K562 (cell line): ENCODE data around the gene CMPK1. TPM values are rescaled to one million over a fixed set of nuclear protein-coding genes. Genes with fewer than 3 reads are reported as not detected.

ENCODE experiments used
- BACH1 ChIP-seq: fragments of 200-800 bp; sonication (Bioruptor generic); IDR thresholded peaks from 2 replicates; pipeline ENCODE4 v1.6.1; 2016; ENCODE audit warnings: missing genetic modification characterization, missing compliant biosample characterization
- BRD9 ChIP-seq: fragments of 450-650 bp; IDR thresholded peaks from 2 replicates; pipeline ENCODE4 v1.6.1; 2018; ENCODE audit warnings: low read depth; ENCODE audit not compliant: partially characterized antibody
- ETV5 ChIP-seq: sonication (generic); formaldehyde crosslinking; IDR thresholded peaks from 2 replicates; pipeline ENCODE4 v1.4.0; 2020; ENCODE audit warnings: low read depth, mild to moderate bottlenecking, missing genetic modification reagents
- GABPA ChIP-seq: fragments of 200-800 bp; sonication (Bioruptor generic); conservative IDR thresholded peaks from 2 replicates; pipeline ENCODE4 v1.6.1; 2016; ENCODE audit warnings: low read depth, missing genetic modification characterization, missing compliant biosample characterization
- HDAC6 ChIP-seq: IDR thresholded peaks from 2 replicates; pipeline ENCODE4 v1.6.1; 2012; ENCODE audit warnings: low read depth, mild to moderate bottlenecking, control low read depth, inconsistent platforms, low read length, moderate library complexity
- HNRNPLL ChIP-seq: fragments of 200-400 bp; formaldehyde crosslinking; IDR thresholded peaks from 2 replicates; pipeline ENCODE4 v1.6.1; 2017; ENCODE audit warnings: low read length, low read depth, mild to moderate bottlenecking; ENCODE audit not compliant: poor library complexity, severe bottlenecking
- HNRNPUL1 ChIP-seq: fragments of 200-400 bp; formaldehyde crosslinking; IDR thresholded peaks from 2 replicates; pipeline ENCODE4 v1.6.1; 2017; ENCODE audit warnings: low read length
- MCM7 ChIP-seq, 2 experiments: fragments of 450-650 bp; IDR thresholded peaks; 2 replicates each; pipeline ENCODE4 v1.6.1; 2016 to 2018
- MED1 ChIP-seq: sonication (generic); formaldehyde crosslinking; IDR thresholded peaks from 2 replicates; pipeline ENCODE4 v1.8.1; 2023; ENCODE audit warnings: missing genetic modification reagents, borderline replicate concordance
- NFIX ChIP-seq: fragments of 250-450 bp; sonication (Bioruptor Pico); IDR thresholded peaks from 2 replicates; pipeline ENCODE4 v1.4.0; 2020; ENCODE audit warnings: low read depth, mild to moderate bottlenecking, moderate library complexity
- NRF1 ChIP-seq, 2 experiments: fragments of 450-650 bp; IDR thresholded peaks in 1 of 2; conservative IDR thresholded peaks in 1 of 2; 2 replicates each; pipeline ENCODE4 v1.6.1; 2014; ENCODE audit warnings: mild to moderate bottlenecking in 2 of 2
- RBM15 ChIP-seq: fragments of 200-400 bp; formaldehyde crosslinking; IDR thresholded peaks from 2 replicates; pipeline ENCODE4 v1.6.1; 2018; ENCODE audit warnings: mild to moderate bottlenecking, low read length, moderate library complexity; ENCODE audit not compliant: insufficient read depth
- TAF9B ChIP-seq: fragments of 450-650 bp; IDR thresholded peaks from 2 replicates; pipeline ENCODE4 v1.6.1; 2018; ENCODE audit warnings: mild to moderate bottlenecking; ENCODE audit not compliant: partially characterized antibody
- TCFL5 ChIP-seq: fragments of 250-450 bp; sonication (Bioruptor Pico); conservative IDR thresholded peaks from 2 replicates; pipeline ENCODE4 v1.6.1; 2021; ENCODE audit warnings: mild to moderate bottlenecking, moderate library complexity, matching md5 sums
- TGIF2 ChIP-seq: sonication (generic); formaldehyde crosslinking; IDR thresholded peaks from 2 replicates; pipeline ENCODE4 v1.8.1; 2022; ENCODE audit warnings: mild to moderate bottlenecking, missing genetic modification reagents, moderate library complexity
- THRA ChIP-seq: fragments of 450-650 bp; IDR thresholded peaks from 2 replicates; pipeline ENCODE4 v1.6.1; 2017; ENCODE audit warnings: mild to moderate bottlenecking, moderate library complexity
- TSC22D4 ChIP-seq: fragments of 450-650 bp; IDR thresholded peaks from 2 replicates; pipeline ENCODE4 v1.6.1; 2016; ENCODE audit warnings: missing genetic modification characterization, missing biosample characterization, control low read depth
- U2AF1 ChIP-seq: fragments of 200-400 bp; formaldehyde crosslinking; optimal IDR thresholded peaks from 2 replicates; pipeline ENCODE3; 2017; ENCODE audit warnings: mild to moderate bottlenecking, low read depth, low read length, moderate library complexity
- YBX1 ChIP-seq: fragments of 450-650 bp; IDR thresholded peaks from 2 replicates; pipeline ENCODE4 v1.7.1; 2016; ENCODE audit warnings: mild to moderate bottlenecking
- ZFP36 ChIP-seq: fragments of 150-350 bp; IDR thresholded peaks from 2 replicates; pipeline ENCODE4 v1.6.1; 2018; ENCODE audit warnings: low read length, low read depth; ENCODE audit not compliant: partially characterized antibody
- ZNF431 ChIP-seq: sonication (generic); formaldehyde crosslinking; IDR thresholded peaks from 2 replicates; pipeline ENCODE4 v1.8.0; 2022; ENCODE audit warnings: mild to moderate bottlenecking, missing genetic modification reagents
- ZNF445 ChIP-seq: fragments of 250-450 bp; sonication (Bioruptor Pico); IDR thresholded peaks from 2 replicates; pipeline ENCODE4 v1.4.0; 2020; ENCODE audit warnings: low read depth, mild to moderate bottlenecking, moderate library complexity
- ZNF75A ChIP-seq: fragments of 450-650 bp; formaldehyde crosslinking; IDR thresholded peaks from 2 replicates; pipeline ENCODE4 v1.4.0; 2020; ENCODE audit warnings: mild to moderate bottlenecking
- ZNF780A ChIP-seq: fragments of 250-450 bp; sonication (Bioruptor Pico); IDR thresholded peaks from 2 replicates; pipeline ENCODE4 v1.5.0; 2021; ENCODE audit warnings: mild to moderate bottlenecking
- polyA plus RNA-seq, 8 experiments: library from polyadenylated mRNA; depleted of rRNA in 4 of 8; stranded (reverse) in 5 of 8; unstranded in 3 of 8; fragments of >200 nt; fragmentation: Nextera tagmentation in 2 of 8; fragmentation: Illumina TruSeq in 1 of 8; extraction: Ambion mirVana in 2 of 8; extraction: Trizol in 1 of 8; gene quantifications; 2 replicates each; pipeline versions ENCODE4 v1.2.1 to v1.2.3, GENCODE V29; 2011 to 2014; ENCODE audit warnings: inconsistent platforms in 1 of 8, missing spikeins in 1 of 8
- total RNA-seq, 7 experiments: library from RNA; depleted of rRNA in 6 of 7; stranded (reverse); fragments of >200 nt in 6 of 7; fragmentation: Illumina TruSeq in 2 of 7; extraction: Trizol in 2 of 7; gene quantifications; 2 replicates each; pipeline versions ENCODE4 v1.2.1 to v1.2.3, GENCODE V29; 2011 to 2021; ENCODE audit warnings: low replicate concordance in 1 of 7
- TF ChIP-seq, protein P1 (sequence below): IDR thresholded peaks from 2 replicates; pipeline ENCODE4 v1.6.1; 2011; ENCODE audit warnings: borderline replicate concordance, low read depth, mild to moderate bottlenecking, moderate library complexity, low read length; ENCODE audit not compliant: insufficient read depth, poor library complexity, severe bottlenecking
- TF ChIP-seq, protein P2 (sequence below): IDR thresholded peaks from 2 replicates; pipeline ENCODE4 v1.6.1; 2011; ENCODE audit not compliant: insufficient read length; ENCODE audit errors: extremely low read depth

CMPK1 gene
- total and polyA plus RNA-seq, 9 of the 15 experiments (the other 6 are each of a cell fraction or from before 2014, with no cell fraction given): 54.5 to 197 (median 116) TPM

DNA sequence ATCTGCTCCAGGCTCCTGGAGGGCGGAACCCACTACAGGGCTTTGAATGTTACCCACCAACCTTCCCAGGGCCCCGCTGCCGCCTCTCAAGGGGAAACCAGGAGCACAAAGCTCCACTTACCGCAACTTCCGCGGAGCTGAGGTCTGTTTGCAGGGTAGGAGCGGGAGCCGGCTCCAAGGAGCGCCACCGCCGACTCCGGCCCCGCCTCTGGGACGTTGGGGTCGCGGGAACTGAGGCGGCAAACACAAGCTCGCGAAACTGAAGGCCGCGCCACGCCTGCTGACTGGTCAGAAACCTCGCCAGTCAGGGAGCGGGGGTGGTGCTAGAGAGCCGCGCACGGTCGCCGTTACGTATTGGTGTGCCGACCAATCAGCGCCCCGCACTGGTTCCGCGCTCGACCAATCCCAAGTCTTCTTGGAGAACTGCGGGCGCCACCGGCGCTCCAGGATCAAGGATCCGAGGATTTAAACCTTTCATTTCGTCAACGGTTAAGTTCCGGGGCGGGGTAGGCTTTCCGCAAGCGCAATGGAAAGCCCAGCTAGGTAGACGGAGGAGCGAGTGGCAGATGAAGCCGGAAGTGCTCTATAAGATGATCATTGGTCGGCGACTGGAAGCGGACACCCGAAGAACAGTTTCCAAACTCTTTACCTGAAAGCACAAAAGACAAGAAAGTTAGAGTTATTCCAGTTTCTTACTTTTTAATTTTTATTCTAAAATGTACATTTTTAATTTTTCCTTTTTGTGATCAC lies 19.5 kb upstream of the CMPK1 start, which contains the start of gene STIL (continued):
- TF ChIP-seq ZFP36 (no peak), BRD9 (no peak), TAF9B (peak; percentile 79), ETV5 (CRISPR knock-in tag) (peak; percentile 92), YBX1 (no peak), TCFL5 (CRISPR knock-in tag) (no peak), HNRNPLL (peak; percentile 98), NRF1 (conservative IDR thresholded peaks at IDR 0.05 in 1 of 2, IDR thresholded peaks at IDR 0.05 in 1 of 2) (peak; percentile 91 to 93), MCM7 (IDR thresholded peaks at IDR 0.05) (no peak), THRA (no peak), ZNF431 (peak; percentile 57), HNRNPUL1 (no peak), BACH1 (tag) (no peak), GABPA (tag) (peak; percentile 93), NFIX (CRISPR knock-in tag) (no peak), ZNF780A (no peak), HDAC6 (no peak), ZNF445 (CRISPR knock-in tag) (no peak), TSC22D4 (tag) (no peak), ZNF75A (CRISPR knock-in tag) (no peak), MED1 (CRISPR knock-in tag) (no peak), RBM15 (no peak), TGIF2 (CRISPR knock-in tag) (0 out of 2 replicates have a peak, but pooled peaks have one; percentile 12), U2AF1 (no peak)
- TF ChIP-seq, protein P1, sequence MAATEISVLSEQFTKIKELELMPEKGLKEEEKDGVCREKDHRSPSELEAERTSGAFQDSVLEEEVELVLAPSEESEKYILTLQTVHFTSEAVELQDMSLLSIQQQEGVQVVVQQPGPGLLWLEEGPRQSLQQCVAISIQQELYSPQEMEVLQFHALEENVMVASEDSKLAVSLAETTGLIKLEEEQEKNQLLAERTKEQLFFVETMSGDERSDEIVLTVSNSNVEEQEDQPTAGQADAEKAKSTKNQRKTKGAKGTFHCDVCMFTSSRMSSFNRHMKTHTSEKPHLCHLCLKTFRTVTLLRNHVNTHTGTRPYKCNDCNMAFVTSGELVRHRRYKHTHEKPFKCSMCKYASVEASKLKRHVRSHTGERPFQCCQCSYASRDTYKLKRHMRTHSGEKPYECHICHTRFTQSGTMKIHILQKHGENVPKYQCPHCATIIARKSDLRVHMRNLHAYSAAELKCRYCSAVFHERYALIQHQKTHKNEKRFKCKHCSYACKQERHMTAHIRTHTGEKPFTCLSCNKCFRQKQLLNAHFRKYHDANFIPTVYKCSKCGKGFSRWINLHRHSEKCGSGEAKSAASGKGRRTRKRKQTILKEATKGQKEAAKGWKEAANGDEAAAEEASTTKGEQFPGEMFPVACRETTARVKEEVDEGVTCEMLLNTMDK: no peak
- TF ChIP-seq, protein P2, sequence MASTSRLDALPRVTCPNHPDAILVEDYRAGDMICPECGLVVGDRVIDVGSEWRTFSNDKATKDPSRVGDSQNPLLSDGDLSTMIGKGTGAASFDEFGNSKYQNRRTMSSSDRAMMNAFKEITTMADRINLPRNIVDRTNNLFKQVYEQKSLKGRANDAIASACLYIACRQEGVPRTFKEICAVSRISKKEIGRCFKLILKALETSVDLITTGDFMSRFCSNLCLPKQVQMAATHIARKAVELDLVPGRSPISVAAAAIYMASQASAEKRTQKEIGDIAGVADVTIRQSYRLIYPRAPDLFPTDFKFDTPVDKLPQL: peak; percentile 66
